H1 (cell line): Measurements from ENCODE around the gene TEAD1. TPM values are rescaled to one million over a fixed set of nuclear protein-coding genes. Genes with fewer than 3 reads are reported as not detected.

Source experiments
- CTCF ChIA-PET: fragments of 300-600 bp; sonication (Branson Sonifier 250); formaldehyde crosslinking; loops from one replicate; lab custom pipeline; 2021; ENCODE audit not compliant: partially characterized antibody; lab: Charles Lee
- POLR2A ChIA-PET: fragments of 300-600 bp; sonication (Branson Sonifier 250); formaldehyde crosslinking; loops from one replicate; lab custom pipeline; 2021; ENCODE audit warnings: inconsistent platforms; ENCODE audit not compliant: partially characterized antibody; lab: Charles Lee
- DNase-seq, 2 experiments: peaks; one replicate each; pipeline versions ENCODE4 v3.0.0 to v3.0.0-alpha.2; 2010 to 2022; ENCODE audit warnings: low spot score in 2 of 2, low read depth in 1 of 2, mixed read lengths in 1 of 2
- FAIRE-seq: peaks from 2 replicates; lab custom pipeline; 2011; peaks lifted over from hg19 to GRCh38; lab: Jason Lieb, UNC
- H2AFZ ChIP-seq: 2 replicates; pipeline ENCODE4 v1.8.1; 2012; ENCODE audit warnings: low read length, inconsistent platforms
- H2AK5ac ChIP-seq: 2 replicates; pipeline ENCODE4 v1.6.1; 2013; ENCODE audit warnings: low read depth, low read length
- H2BK120ac ChIP-seq: replicated peaks from 2 replicates; pipeline ENCODE3; 2013; ENCODE audit warnings: low read depth, low read length, inconsistent platforms
- H2BK12ac ChIP-seq: 2 replicates; pipeline ENCODE4 v1.6.1; 2013; ENCODE audit warnings: low read depth, low read length
- H2BK15ac ChIP-seq: 2 replicates; pipeline ENCODE4 v1.6.1; 2013; ENCODE audit warnings: low read length
- H2BK20ac ChIP-seq: 2 replicates; pipeline ENCODE4 v1.6.1; 2013; ENCODE audit warnings: low read length
- H2BK5ac ChIP-seq: 2 replicates; pipeline ENCODE4 v1.6.1; 2013; ENCODE audit warnings: low read depth, low read length
- H3K14ac ChIP-seq: 2 replicates; pipeline ENCODE4 v1.6.1; 2013; ENCODE audit warnings: inconsistent platforms; ENCODE audit not compliant: insufficient read length
- H3K18ac ChIP-seq: 2 replicates; pipeline ENCODE4 v1.6.1; 2013; ENCODE audit warnings: low read length; ENCODE audit errors: extremely low read depth
- H3K23ac ChIP-seq: 2 replicates; pipeline ENCODE4 v1.6.1; 2013; ENCODE audit warnings: inconsistent platforms; ENCODE audit not compliant: insufficient read length
- H3K23me2 ChIP-seq: 2 replicates; pipeline ENCODE4 v1.6.1; 2013; ENCODE audit warnings: low read depth, low read length
- H3K27ac ChIP-seq: 2 replicates; pipeline ENCODE4 v1.6.1; 2011; ENCODE audit warnings: low read depth, low read length, inconsistent platforms
- H3K27me3 ChIP-seq, 4 experiments: replicated peaks in 1 of 4; 1 replicate in 1 of 4; 2 replicates in 3 of 4; pipeline versions ENCODE4 v1.6.1 to v1.8.1; 2011 to 2013; ENCODE audit warnings: low read length in 3 of 4, mild to moderate bottlenecking in 3 of 4, inconsistent platforms in 2 of 4, mixed read lengths in 2 of 4, moderate library complexity in 1 of 4; ENCODE audit not compliant: control insufficient read depth in 3 of 4, insufficient read depth in 3 of 4; ENCODE audit errors: extremely low read depth in 1 of 4
- H3K36me3 ChIP-seq, 4 experiments: 2 replicates each; pipeline versions ENCODE4 v1.6.1 to v1.8.1; 2011 to 2013; ENCODE audit warnings: mild to moderate bottlenecking in 4 of 4, low read length in 3 of 4, moderate library complexity in 2 of 4, control low read depth in 1 of 4, inconsistent platforms in 1 of 4; ENCODE audit not compliant: insufficient read depth in 4 of 4, control insufficient read depth in 2 of 4
- H3K4ac ChIP-seq: replicated peaks from 2 replicates; pipeline ENCODE3; 2013; ENCODE audit warnings: low read length, low read depth, mixed read lengths, inconsistent platforms; ENCODE audit not compliant: insufficient read length
- H3K4me1 ChIP-seq, 4 experiments: replicated peaks in 1 of 4; 1 replicate in 1 of 4; 2 replicates in 3 of 4; pipeline versions ENCODE4 v1.6.1 to v1.8.1; 2011 to 2013; ENCODE audit warnings: low read length in 3 of 4, inconsistent platforms in 2 of 4, mixed read lengths in 1 of 4; ENCODE audit not compliant: insufficient read depth in 4 of 4, control insufficient read depth in 3 of 4
- H3K4me2 ChIP-seq, 2 experiments: 2 replicates each; pipeline versions ENCODE4 v1.6.1 to v1.8.1; 2011 to 2013; ENCODE audit warnings: low read depth in 2 of 2, low read length in 2 of 2, control low read depth in 1 of 2, inconsistent platforms in 1 of 2, mild to moderate bottlenecking in 1 of 2; ENCODE audit not compliant: insufficient read depth in 1 of 2
- H3K4me3 ChIP-seq, 4 experiments: fragments of 200-600, 300-600 bp in 1 of 4; sonication (generic), shearing (Covaris generic), sonication (Bioruptor Twin) in 1 of 4; 2 replicates each; pipeline versions ENCODE4 v1.5.1 to v1.8.1; 2011 to 2016; ENCODE audit warnings: low read length in 4 of 4, low read depth in 3 of 4, control low read depth in 2 of 4, inconsistent platforms in 2 of 4, mild to moderate bottlenecking in 2 of 4, mixed read lengths in 1 of 4, moderate library complexity in 1 of 4; ENCODE audit not compliant: insufficient read depth in 2 of 4; ENCODE audit errors: extremely low read depth in 1 of 4
- H3K56ac ChIP-seq: replicated peaks from 2 replicates; pipeline ENCODE3; 2013; ENCODE audit warnings: low read depth, mild to moderate bottlenecking, mixed read lengths, low read length, inconsistent platforms; ENCODE audit not compliant: insufficient read length
- H3K79me1 ChIP-seq: 2 replicates; pipeline ENCODE4 v1.6.1; 2013; ENCODE audit warnings: low read depth, low read length, control low read depth
- H3K79me2 ChIP-seq, 2 experiments: 2 replicates each; pipeline versions ENCODE4 v1.6.1 to v1.8.1; 2012 to 2013; ENCODE audit warnings: low read length in 2 of 2, mild to moderate bottlenecking in 2 of 2, inconsistent platforms in 1 of 2; ENCODE audit not compliant: insufficient read depth in 2 of 2, control insufficient read depth in 1 of 2
- H3K9ac ChIP-seq, 4 experiments: replicated peaks in 1 of 4; 1 replicate in 1 of 4; 2 replicates in 3 of 4; pipeline versions ENCODE4 v1.6.1 to v1.8.1; 2011 to 2013; ENCODE audit warnings: low read depth in 3 of 4, low read length in 3 of 4, control low read depth in 2 of 4, mild to moderate bottlenecking in 2 of 4, moderate library complexity in 2 of 4, inconsistent platforms in 1 of 4; ENCODE audit errors: extremely low read depth in 1 of 4
- H3K9me3 ChIP-seq, 2 experiments: 2 replicates each; pipeline versions ENCODE4 v1.6.1 to v1.8.1; 2012 to 2013; ENCODE audit warnings: mild to moderate bottlenecking in 2 of 2, moderate library complexity in 2 of 2, control low read depth in 1 of 2, inconsistent platforms in 1 of 2, low read depth in 1 of 2, low read length in 1 of 2, mixed read lengths in 1 of 2; ENCODE audit not compliant: insufficient read depth in 2 of 2
- H4K20me1 ChIP-seq, 2 experiments: replicated peaks in 1 of 2; 2 replicates each; pipeline versions ENCODE3 to v1.8.1; 2011 to 2013; ENCODE audit warnings: inconsistent platforms in 2 of 2, low read length in 2 of 2, mild to moderate bottlenecking in 1 of 2; ENCODE audit not compliant: insufficient read depth in 2 of 2, control insufficient read depth in 1 of 2
- H4K5ac ChIP-seq: 2 replicates; pipeline ENCODE4 v1.6.1; 2013; ENCODE audit warnings: low read length, low read depth, mixed read lengths, inconsistent platforms; ENCODE audit not compliant: insufficient read length
- H4K8ac ChIP-seq: 2 replicates; pipeline ENCODE4 v1.8.0; 2013; ENCODE audit warnings: mild to moderate bottlenecking, moderate library complexity, low read length, inconsistent platforms; ENCODE audit not compliant: insufficient read depth; ENCODE audit errors: extremely low read depth
- H4K91ac ChIP-seq: replicated peaks from 2 replicates; pipeline ENCODE3; 2013; ENCODE audit warnings: low read length, mixed read lengths, inconsistent platforms; ENCODE audit not compliant: insufficient read length
- ASH2L ChIP-seq: fragments of 200-600, 300-600 bp; sonication (generic); IDR thresholded peaks from one replicate; pipeline ENCODE4 v1.7.1; 2017; ENCODE audit warnings: low read length
- ATF2 ChIP-seq: IDR thresholded peaks from 2 replicates; pipeline ENCODE4 v1.6.1; 2012; ENCODE audit warnings: low read length, inconsistent platforms
- EP300 ChIP-seq, 2 experiments: IDR thresholded peaks; 1 replicate in 1 of 2; 2 replicates in 1 of 2; pipeline ENCODE4 v1.6.1; 2011 to 2012; ENCODE audit warnings: low read depth in 2 of 2, low read length in 2 of 2, mild to moderate bottlenecking in 2 of 2, borderline replicate concordance in 1 of 2, inconsistent platforms in 1 of 2, moderate library complexity in 1 of 2
- GABPA ChIP-seq: IDR thresholded peaks from 2 replicates; pipeline ENCODE4 v1.6.1; 2011; ENCODE audit warnings: mild to moderate bottlenecking, low read length, moderate library complexity, borderline replicate concordance; ENCODE audit not compliant: insufficient read depth
- HDAC6 ChIP-seq: IDR thresholded peaks from one replicate; pipeline ENCODE4 v1.7.1; 2012; ENCODE audit warnings: low read depth, mild to moderate bottlenecking, inconsistent platforms, low read length, moderate library complexity
- NANOG ChIP-seq: IDR thresholded peaks from 2 replicates; pipeline ENCODE4 v1.6.1; 2011; ENCODE audit warnings: low read length, low read depth, mild to moderate bottlenecking, inconsistent platforms; ENCODE audit not compliant: insufficient read depth, poor library complexity, severe bottlenecking
- POU5F1 ChIP-seq: IDR thresholded peaks from 2 replicates; pipeline ENCODE4 v1.6.1; 2011; ENCODE audit warnings: low read depth, mild to moderate bottlenecking, low read length, moderate library complexity
- SP1 ChIP-seq: IDR thresholded peaks from 2 replicates; pipeline ENCODE4 v1.6.1; 2011; ENCODE audit warnings: low read depth, low read length
- USF2 ChIP-seq: IDR thresholded peaks from 2 replicates; pipeline ENCODE4 v1.6.1; 2011; ENCODE audit warnings: low read length, improper control_type of control experiment
- YY1 ChIP-seq: IDR thresholded peaks from 2 replicates; pipeline ENCODE4 v1.6.1; 2011; ENCODE audit warnings: low read depth, mild to moderate bottlenecking, low read length
- WGBS, 2 experiments: shearing (Covaris generic) in 1 of 2; methylation state at CpG; one replicate each; pipeline versions ENCODE4 v1.1.6 to v1.1.7; 2013 to 2015; ENCODE audit warnings: low lambda C conversion rate in 2 of 2, mixed read lengths in 2 of 2, inconsistent platforms in 1 of 2, low coverage in 1 of 2, missing lambda C conversion rate in 1 of 2; ENCODE audit not compliant: insufficient replicate concordance in 2 of 2, insufficient coverage in 1 of 2, insufficient read length in 1 of 2; ENCODE audit errors: extremely low coverage in 1 of 2, missing lambda C conversion rate in 1 of 2; 5-methylcytosine and 5-hydroxymethylcytosine counted together
- polyA plus RNA-seq, 7 experiments: library from polyadenylated mRNA; depleted of rRNA in 3 of 7; stranded (reverse) in 5 of 7; unstranded in 2 of 7; fragments of >200 nt in 5 of 7; fragments of 200-250 nt in 2 of 7; gene quantifications; 1 replicate in 5 of 7; 2 replicates in 1 of 7; 4 replicates in 1 of 7; pipeline versions ENCODE4 v1.2.1 to v1.2.3, GENCODE V29; 2011 to 2013; ENCODE audit warnings: missing spikeins in 2 of 7, mixed read lengths in 2 of 7
- total RNA-seq: library from RNA; stranded (reverse); fragmentation: NEBNext Ultra II Directional; extraction: Animal tissue kit (Norgen Biotek cat#: 25700); gene quantifications from 2 replicates; pipeline ENCODE4 v1.2.1, GENCODE V29; 2021

The TEAD1 gene
- total and polyA plus RNA-seq, 2 of the 8 experiments (the other 6 are each of a cell fraction or from before 2014, with no cell fraction given), result 15.6 to 67.4 TPM

GRCh38 chr11:12838463-12839123, 164.4 kb downstream of the TEAD1 start:
- Histone ChIP-seq H2BK15ac (no peak overlapping the region), H3K79me2 (peaks cover 0 to 71% of the 10 kb centered on the region in 2 experiments; a peak in 2 of 4 replicates), H2BK12ac (no peak overlapping the region), H3K27me3 (no peaks in the 10 kb centered on the region), H3K23ac (no peak overlapping the region), H2AK5ac (no peak overlapping the region), H3K18ac (no peak overlapping the region), H2BK120ac (no peak overlapping the region), H3K9me3 (no peaks in the 10 kb centered on the region), H3K9ac (no peak overlapping the region), H3K4ac (no peak overlapping the region), H3K4me1 (peaks cover 0 to 14% (median 4%) of the 10 kb centered on the region in 4 experiments; a peak in 4 of 7 replicates), H4K5ac (no peak overlapping the region), H3K27ac (no peak overlapping the region), H3K79me1 (no peaks in the 10 kb centered on the region; the same call in none of the 2 replicates), H4K8ac (no peak overlapping the region), H4K20me1 (no peaks in the 10 kb centered on the region), H3K4me3 (no peak overlapping the region), H2BK5ac (no peak overlapping the region), H3K4me2 (no peak overlapping the region), H3K23me2 (no peaks in the 10 kb centered on the region), H3K56ac (no peak overlapping the region), H2AFZ (no peak overlapping the region), H3K14ac (no peak overlapping the region), H2BK20ac (no peak overlapping the region), H3K36me3 (no peaks in the 10 kb centered on the region), H4K91ac (no peak overlapping the region)
- ChIA-PET POLR2A (no interaction called here), CTCF (interaction anchor here (0.6 kb wide), 1 partner anchor 1269 kb away, joined by 3 read pairs; no protein-coding TSS in a partner anchor)
- FAIRE-seq (no peak), DNase-seq (no peak)
- WGBS, 2 experiments, result 87% methylated on average over 6 of the region's 6 CpGs; no CpG with 5 or more reads in 1 of the 2 experiments
- TF ChIP-seq POU5F1 (no peak), USF2 (no peak), YY1 (no peak), ATF2 (no peak), ASH2L (no peak), SP1 (no peak), HDAC6 (no peak), EP300 (IDR thresholded peaks at IDR 0.05; ENCODE audit: borderline replicate concordance in 1 of 2, low read depth in 2 of 2, low read length in 2 of 2) (no peak), GABPA (no peak), NANOG (no peak)
